HAP-1 (cell line): Measurements from ENCODE around the gene C5.

Experiments
- DNase-seq, 2 experiments: peaks; one replicate each; pipeline ENCODE4 v3.0.0-alpha.2; 2016 to 2020; ENCODE audit warnings: low spot score in 2 of 2
- H3K27me3 ChIP-seq: fragments of 250-450 bp; sonication (Bioruptor Pico); 2 replicates; pipeline ENCODE4 v1.5.1; 2020; ENCODE audit warnings: low read depth, mild to moderate bottlenecking, moderate library complexity
- H3K36me3 ChIP-seq: fragments of 250-450 bp; sonication (Bioruptor Pico); replicated peaks from 2 replicates; pipeline ENCODE4 v1.5.1; 2020; ENCODE audit warnings: mild to moderate bottlenecking
- H3K4me1 ChIP-seq: fragments of 250-450 bp; sonication (Bioruptor Pico); 2 replicates; pipeline ENCODE4 v1.5.1; 2020; ENCODE audit warnings: mild to moderate bottlenecking
- H3K4me3 ChIP-seq: fragments of 250-450 bp; sonication (Bioruptor Pico); 2 replicates; pipeline ENCODE4 v1.5.1; 2020; ENCODE audit warnings: mild to moderate bottlenecking, moderate library complexity
- H3K9me3 ChIP-seq: fragments of 250-450 bp; sonication (Bioruptor Pico); 2 replicates; pipeline ENCODE4 v1.5.1; 2020; ENCODE audit warnings: mild to moderate bottlenecking, moderate library complexity
- in situ Hi-C: fragments of 300-500 bp; cut with MboI; formaldehyde crosslinking; loops from 3 replicates; pipeline ENCODE4 v1.14.3; 2020; ENCODE audit warnings: low sequenced_read_pairs, inconsistent platforms, mixed read lengths

Gene C5

DNA sequence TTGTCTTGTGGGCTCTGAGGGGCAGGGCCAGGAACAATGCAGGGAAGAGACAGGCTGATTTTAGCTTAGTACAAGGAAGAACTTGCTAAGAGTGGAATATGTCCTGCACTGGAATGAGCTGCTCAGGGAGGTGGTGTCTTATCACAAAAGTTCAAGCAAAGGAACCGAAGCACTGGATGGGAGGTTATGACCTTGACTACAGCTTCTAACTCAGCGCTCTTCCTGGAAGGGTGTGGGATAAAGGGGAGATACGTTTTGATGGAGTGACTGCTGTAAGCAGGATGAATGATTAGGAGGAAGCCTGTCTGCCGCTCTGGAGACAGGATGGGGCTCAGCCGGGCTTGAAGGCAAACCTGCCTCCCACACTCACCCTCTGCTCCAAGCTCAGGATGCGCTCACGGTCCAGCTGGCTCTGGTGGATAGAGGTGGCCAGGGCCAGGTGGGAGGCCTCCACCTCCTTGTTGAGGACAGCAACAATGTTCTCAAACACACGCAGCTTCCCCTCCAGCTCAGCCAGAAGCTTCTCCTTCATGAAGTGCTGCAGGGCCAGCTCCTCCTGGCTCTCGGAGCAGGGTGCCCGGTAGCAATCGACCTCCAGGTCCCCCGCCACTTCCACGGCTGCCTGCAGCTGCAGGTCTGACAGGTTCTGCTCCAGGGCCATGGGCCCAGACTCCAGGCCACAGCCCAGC is 137.0 kb downstream of the C5 start:
- no peaks in the 10 kb centered on the region for H3K4me1 ChIP-seq
- in situ Hi-C loops: no loop called here
- no peak overlapping the region for H3K4me3 ChIP-seq
- H3K36me3 ChIP-seq: no peaks in the 10 kb centered on the region
- no peaks in the 10 kb centered on the region for H3K27me3 ChIP-seq
- no peaks in the 10 kb centered on the region for H3K9me3 ChIP-seq
- DNase-seq: no peak

DNA sequence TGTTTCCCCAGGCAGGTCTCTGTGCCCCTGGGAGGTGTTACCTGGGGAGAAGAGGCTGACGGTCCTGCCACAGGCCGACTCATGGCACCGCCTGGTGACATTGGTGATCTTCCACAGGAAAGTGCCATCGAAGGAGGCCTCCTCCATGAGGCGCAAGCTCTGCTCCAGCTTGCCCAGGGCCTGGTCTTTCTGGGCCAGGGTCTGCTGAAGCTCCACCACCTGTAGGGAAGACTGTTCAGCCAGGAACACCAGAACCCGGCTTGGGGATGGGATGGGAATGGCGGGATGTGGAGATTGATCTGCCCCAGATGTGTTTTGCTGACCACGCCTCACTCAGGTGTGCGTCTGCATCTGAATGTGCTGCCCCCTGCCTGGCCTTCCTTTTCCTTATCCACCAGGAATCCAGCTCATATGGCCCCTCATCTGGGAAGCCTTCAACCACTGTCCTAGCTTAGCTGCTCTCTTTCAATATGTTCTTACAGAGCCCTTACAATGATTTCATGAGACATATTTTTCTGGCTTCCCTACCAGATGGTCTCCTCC is 138.7 kb downstream of the C5 start:
- DNase-seq: no peak
- no peak overlapping the region for H3K4me3 ChIP-seq
- in situ Hi-C loops: no loop called here
- no peaks in the 10 kb centered on the region for H3K9me3 ChIP-seq
- no peaks in the 10 kb centered on the region for H3K4me1 ChIP-seq
- no peaks in the 10 kb centered on the region for H3K36me3 ChIP-seq
- H3K27me3 ChIP-seq: no peaks in the 10 kb centered on the region

DNA sequence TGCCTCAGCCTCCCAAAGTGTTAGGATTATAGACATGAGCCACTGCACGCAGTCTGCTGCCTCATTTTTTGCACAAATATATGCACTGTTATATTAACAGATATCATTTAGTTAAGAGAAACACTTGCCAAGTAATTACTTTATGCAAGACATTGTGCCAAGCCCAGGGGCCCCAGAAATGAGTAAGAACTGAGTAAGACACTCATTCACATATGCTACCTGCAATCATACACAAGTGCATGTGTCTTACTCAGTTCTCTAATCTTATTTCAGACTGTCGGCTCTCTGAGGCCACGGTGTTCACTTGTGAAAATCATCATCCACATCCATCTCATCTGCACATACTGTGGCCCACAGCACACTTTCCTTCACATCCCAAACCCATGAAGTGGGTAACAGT is 139.4 kb downstream of the C5 start:
- in situ Hi-C loops: no loop called here
- DNase-seq: no peak
- no peaks in the 10 kb centered on the region for H3K9me3 ChIP-seq
- no peaks in the 10 kb centered on the region for H3K36me3 ChIP-seq
- no peaks in the 10 kb centered on the region for H3K4me1 ChIP-seq
- no peaks in the 10 kb centered on the region for H3K27me3 ChIP-seq
- no peak overlapping the region for H3K4me3 ChIP-seq

DNA sequence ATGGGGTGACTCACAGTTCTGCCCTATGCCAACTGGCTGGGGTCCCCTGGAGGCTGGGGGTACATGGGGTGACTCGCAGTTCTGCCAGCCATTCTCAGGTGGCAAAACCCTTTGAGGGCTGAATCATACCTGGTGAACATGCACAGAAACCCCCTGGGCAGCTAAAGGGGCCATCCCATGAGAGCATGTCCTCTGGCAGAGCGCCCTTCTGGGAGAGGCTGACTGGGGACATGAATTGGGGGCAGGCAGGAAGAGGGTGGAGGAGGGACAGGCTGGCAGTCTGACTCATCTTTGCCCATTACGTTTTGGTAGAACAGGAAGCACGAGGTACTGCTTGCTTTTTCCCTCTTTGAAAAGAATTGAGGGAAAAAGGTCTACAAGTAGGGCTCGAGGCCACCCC is 140.2 kb downstream of the C5 start:
- no peaks in the 10 kb centered on the region for H3K4me1 ChIP-seq
- H3K9me3 ChIP-seq: no peaks in the 10 kb centered on the region
- H3K4me3 ChIP-seq: no peak overlapping the region
- in situ Hi-C loops: no loop called here
- H3K36me3 ChIP-seq: no peaks in the 10 kb centered on the region
- no peaks in the 10 kb centered on the region for H3K27me3 ChIP-seq
- DNase-seq: no peak

DNA sequence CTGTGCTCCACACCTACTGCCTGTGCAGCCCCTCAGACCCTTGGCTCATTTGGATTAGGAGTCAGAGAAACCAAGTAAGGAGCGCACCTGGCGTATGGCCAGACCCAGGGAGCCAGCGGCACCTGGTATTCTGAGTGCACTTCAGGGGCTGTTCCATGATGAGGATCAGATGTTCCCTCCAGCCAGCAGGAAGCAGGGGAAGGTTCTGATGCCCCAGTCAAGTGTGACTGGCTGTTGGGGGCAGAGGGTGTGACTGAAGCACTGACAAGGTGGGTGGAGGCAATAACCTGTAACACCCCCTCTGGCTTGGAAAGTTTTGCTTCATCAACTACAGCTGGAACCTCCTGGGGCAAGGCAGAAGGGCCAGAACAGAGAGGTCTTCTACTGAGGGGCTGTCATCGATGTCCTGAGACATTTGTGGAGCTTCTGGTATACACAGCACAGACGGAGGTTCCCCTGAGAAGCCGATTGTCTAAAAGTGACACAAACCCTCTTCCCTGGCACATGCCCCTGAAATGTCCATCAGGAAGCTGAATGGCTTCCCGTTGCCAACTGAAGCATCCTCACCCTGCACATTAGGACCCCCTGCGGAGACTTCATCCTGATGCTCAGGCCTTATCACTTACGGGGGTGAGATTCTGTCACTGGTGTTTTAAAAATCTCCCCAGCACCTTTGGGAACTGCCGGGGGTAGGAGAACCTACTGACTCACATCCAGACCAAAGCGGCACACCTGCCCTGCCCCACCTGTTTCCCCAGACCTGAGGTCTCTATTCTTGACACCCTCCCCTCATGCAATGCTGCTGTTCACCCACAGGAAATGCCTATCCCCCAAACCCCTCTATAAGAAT is 144.5 kb downstream of the C5 start:
- Histone ChIP-seq H3K36me3 (no peaks in the 10 kb centered on the region), H3K9me3 (no peaks in the 10 kb centered on the region), H3K27me3 (no peaks in the 10 kb centered on the region), H3K4me3 (no peak overlapping the region), H3K4me1 (no peaks in the 10 kb centered on the region)
- in situ Hi-C loops: no loop called here
- DNase-seq: no peak

DNA sequence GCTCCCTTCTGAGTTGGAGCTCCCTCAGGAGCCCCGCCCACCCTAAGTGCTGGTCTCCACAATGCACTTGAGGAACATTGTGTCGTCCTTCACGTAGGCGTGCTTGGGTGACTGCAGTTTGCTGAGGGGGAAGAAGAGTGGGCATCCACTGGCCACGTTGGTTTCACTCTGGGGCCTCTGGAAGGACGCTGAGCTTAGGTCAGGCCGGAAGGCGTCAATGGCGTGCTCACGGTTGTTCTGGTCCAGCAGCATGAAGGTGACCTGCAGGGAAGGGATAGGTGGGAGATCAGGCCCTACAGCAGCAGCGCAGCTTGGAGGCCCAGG is 145.1 kb downstream of the C5 start:
- in situ Hi-C loops: no loop called here

DNA sequence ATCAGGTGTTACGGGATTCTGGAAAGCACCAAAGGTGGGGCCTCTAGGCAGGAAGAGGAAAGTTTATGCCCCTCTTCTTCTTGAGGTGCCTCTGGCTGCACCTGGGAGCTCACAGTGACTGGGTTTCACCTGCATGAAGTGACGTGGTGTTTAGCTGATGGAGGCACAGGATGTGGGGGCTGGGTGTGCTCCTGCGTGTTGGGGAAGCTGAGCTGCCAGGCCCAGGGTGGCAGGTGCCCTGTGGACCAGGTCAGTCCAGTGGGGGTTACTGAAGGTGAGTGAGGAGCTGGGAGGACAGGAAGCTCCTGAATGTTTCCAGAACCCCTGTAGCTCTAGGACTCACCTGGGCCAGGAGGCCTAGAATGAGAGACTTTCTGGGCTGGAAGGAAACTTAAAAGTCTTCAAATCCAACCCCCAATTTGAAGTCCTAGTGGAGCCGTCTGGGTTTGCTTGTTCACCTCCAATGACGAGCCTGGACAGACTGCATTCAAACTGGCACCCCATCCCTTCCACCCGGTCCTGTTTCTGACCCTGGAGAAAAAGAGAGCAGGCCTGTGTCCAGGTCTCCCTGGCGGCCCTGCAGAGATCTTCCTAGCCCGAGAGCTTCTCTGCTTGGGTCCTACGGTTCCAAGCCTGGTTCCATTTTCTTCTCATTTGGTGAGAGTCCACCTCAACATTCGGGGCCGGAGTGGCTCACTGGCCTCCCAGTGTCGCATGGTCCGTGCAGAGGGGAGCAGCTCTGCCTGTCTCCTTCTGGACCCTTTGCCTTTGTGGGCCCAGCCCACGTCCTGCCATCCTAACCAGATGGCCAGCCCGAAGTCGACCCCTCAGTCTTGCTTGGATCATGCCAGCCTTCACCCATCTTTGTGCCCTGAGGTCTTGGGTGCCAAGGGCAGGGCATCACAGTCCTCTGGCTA is 145.8 kb downstream of the C5 start:
- Histone ChIP-seq H3K9me3 (no peaks in the 10 kb centered on the region), H3K4me3 (no peak overlapping the region), H3K4me1 (no peaks in the 10 kb centered on the region), H3K36me3 (no peaks in the 10 kb centered on the region), H3K27me3 (no peaks in the 10 kb centered on the region)
- no peak for DNase-seq
- in situ Hi-C loops: no loop called here

More for the DNA sequence above, 145.1 kb downstream of the C5 start:
- H3K4me1 ChIP-seq: no peaks in the 10 kb centered on the region
- DNase-seq: no peak
- H3K27me3 ChIP-seq: no peaks in the 10 kb centered on the region
- no peaks in the 10 kb centered on the region for H3K9me3 ChIP-seq
- no peak overlapping the region for H3K4me3 ChIP-seq
- no peaks in the 10 kb centered on the region for H3K36me3 ChIP-seq

DNA sequence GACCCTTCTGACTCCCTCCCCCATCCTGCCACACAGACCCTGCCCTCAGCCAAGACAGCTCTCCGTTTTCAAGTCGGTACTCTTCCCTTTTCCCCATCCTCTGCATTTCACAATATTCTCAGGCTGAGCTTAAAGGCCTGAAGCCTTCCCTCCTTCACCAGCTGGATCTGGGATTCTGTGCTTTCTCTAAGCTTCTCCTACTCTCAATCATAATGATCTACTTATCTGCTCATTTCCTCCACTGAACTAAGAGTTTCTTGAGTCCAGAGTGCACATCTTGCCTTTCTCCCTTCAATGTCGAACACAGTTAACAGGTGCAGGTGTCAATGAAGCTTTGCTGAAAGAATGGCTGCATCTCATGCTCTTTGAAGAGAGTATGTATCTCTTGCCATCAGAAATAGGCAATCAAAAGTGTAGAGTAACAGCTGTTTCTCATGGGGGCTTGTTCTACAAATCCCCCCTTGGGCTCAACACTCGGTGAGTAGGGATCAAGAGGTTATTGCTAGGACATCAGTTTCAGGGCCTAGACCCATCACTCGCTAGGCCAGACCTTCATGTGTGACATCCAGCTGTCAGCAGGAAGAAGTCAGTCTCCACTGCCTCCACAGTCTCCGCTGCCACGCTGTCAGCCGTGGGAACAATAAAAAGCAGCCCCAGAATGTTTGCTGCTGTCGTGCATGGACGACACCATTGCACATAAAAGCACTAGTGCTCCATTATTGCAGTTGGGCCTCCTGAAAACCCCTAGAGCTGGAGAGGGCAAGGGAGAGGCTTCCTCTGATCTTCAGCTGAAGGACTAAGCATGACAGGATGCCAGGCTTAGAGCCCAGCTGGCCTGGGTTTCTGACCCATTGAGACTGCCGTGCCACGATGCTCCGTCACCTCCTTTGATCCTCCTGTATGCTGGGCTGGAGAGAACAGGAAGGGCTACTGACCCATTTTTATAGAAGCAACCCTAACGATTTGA is 147.2 kb downstream of the C5 start:
- Histone ChIP-seq H3K27me3 (no peaks in the 10 kb centered on the region), H3K9me3 (no peaks in the 10 kb centered on the region), H3K4me1 (no peaks in the 10 kb centered on the region), H3K36me3 (no peaks in the 10 kb centered on the region), H3K4me3 (no peak overlapping the region)
- in situ Hi-C loops: no loop called here
- no peak for DNase-seq
